HuH-7 (cell line): Measurements from ENCODE around the gene MPST.
"Not testable (repeated sequence)": the region's sequence is repeated elsewhere in the genome, so short reads cannot be mapped to it uniquely, and the experiment has no call there.

Experiments
- DNase-seq: peaks from one replicate; pipeline ENCODE4 v3.0.0; 2011; ENCODE audit warnings: low spot score

MPST gene

GRCh38 chr22:37019309-37020191 is at the start of gene MPST, which contains the start of gene TST:
MPST (plus strand) TSS chr22:37019742; CDS start chr22:37019837, 95 bp downstream.
TST (minus strand) TSS chr22:37019447; CDS start chr22:37018732, 715 bp downstream.
- peak; percentile 94 for DNase-seq

- no peak for DNase-seq
Measured at GRCh38 chr22:36971341-36972125, 48.0 kb upstream of the MPST start.

GRCh38 chr22:36976606-36977005 is 42.9 kb upstream of the MPST start:
- no peak for DNase-seq

GRCh38 chr22:36977401-36977861 is 42.1 kb upstream of the MPST start:
- peak; percentile 64 for DNase-seq

- peak; percentile 87 for DNase-seq
Measured at GRCh38 chr22:36977947-36978660, 41.4 kb upstream of the MPST start.

DNA sequence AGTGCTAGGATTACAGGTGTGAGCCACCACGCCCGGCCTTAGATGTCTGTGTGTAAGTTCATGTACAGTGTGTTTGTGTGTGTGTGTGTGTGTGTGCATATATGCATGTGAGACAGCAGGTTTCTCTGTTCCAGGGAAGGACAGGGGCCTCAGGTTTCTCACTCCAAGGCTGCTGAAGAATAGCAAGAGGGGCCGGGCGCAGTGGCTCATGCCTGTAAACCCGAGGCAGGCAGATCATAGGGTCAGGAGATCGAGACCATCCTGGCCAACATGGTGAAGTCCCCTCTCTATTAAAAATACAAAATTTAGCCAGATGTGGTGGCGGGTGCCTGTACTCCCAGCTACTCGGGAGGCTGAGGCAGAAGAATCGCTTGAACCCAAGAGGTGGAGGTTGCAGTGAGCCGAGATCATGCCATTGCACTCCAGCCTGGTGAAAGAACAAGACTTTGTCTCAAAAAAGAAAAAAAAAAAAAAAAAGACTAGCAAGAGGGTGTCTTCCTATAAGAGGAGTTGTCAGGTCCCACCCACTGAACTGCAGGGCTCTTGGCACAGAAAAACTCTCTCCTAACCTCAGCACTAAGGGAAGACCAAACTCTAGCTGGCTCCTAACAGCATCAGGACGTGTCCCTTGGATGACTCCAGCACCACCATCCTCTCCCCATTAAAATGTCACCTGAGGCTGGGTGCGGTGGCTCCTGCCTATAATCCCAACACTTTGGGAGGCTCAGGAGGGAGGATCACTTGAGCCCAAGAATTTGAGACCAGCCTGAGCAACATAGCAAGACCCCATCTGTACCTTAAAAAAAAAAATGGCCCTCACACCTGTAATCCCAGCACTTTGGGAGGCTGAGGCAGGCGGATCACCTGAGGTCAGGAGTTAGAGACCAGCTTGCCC is 40.3 kb upstream of the MPST start:
- no peak for DNase-seq

- DNase-seq, result no peak
Measured at GRCh38 chr22:36981247-36981775, 38.2 kb upstream of the MPST start.

- no peak for DNase-seq
Measured at GRCh38 chr22:36982136-36982535, 37.4 kb upstream of the MPST start.

DNA sequence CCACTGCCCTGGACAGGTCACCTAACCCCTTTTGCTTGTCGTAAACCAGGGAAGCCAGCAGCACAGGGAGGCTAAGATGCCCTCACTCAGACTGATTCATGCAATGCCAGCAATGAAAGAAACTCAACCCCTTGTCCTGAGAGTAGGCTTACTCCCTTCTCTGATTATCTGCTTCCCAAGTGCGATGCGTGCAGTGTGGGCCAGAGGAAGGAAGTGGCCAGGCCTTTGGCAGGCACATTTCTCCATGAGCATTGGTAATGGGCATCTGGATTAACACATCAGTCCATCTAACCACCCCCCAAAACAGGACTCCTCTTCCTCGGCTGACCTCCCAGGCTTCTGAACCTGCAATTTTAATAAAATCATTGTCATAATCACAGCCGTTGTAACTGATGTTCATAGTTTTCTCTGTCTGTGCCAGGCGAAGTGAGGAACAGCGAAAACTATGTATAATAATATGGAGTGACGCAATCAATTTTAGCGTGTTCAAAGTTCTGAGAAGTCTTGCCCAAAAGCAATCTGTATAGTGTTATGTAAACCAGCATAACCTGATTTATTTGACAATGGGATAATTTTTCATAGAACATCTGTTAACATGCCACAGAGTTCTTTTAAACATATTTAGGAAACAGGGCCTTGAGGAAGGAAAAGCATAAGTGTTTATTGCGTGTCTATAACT is 34.2 kb upstream of the MPST start:
- no peak for DNase-seq

GRCh38 chr22:36986242-36986821 is 33.2 kb upstream of the MPST start:
- no peak for DNase-seq

GRCh38 chr22:36988075-36988832 is 31.3 kb upstream of the MPST start:
- DNase-seq, result no peak

- DNase-seq, result not testable (repeated sequence)
Measured at GRCh38 chr22:36989012-36989411, 30.5 kb upstream of the MPST start.

GRCh38 chr22:36990457-36990856 is 29.1 kb upstream of the MPST start:
- DNase-seq, result no peak

- no peak for DNase-seq
Measured at GRCh38 chr22:36991206-36991605, 28.3 kb upstream of the MPST start.

DNA sequence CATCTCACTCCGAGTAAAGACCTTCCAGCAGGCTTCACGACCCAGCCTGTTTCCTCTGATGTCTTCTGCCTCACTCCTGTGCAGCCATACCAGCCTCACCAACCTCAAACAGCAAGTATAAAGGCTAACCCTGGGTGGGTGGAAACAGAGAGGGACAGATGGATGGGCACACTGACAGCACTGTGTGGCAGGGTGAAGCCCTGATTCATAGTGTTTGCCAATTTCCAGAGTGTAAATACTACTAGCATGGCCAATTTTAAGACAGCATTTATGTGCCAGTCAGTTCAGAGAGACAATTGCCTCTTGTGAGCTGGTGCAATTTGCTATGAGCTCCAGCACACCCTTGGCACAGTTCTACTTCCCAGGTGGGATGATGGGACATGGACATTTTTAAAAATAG is 21.8 kb upstream of the MPST start:
- no peak for DNase-seq

DNA sequence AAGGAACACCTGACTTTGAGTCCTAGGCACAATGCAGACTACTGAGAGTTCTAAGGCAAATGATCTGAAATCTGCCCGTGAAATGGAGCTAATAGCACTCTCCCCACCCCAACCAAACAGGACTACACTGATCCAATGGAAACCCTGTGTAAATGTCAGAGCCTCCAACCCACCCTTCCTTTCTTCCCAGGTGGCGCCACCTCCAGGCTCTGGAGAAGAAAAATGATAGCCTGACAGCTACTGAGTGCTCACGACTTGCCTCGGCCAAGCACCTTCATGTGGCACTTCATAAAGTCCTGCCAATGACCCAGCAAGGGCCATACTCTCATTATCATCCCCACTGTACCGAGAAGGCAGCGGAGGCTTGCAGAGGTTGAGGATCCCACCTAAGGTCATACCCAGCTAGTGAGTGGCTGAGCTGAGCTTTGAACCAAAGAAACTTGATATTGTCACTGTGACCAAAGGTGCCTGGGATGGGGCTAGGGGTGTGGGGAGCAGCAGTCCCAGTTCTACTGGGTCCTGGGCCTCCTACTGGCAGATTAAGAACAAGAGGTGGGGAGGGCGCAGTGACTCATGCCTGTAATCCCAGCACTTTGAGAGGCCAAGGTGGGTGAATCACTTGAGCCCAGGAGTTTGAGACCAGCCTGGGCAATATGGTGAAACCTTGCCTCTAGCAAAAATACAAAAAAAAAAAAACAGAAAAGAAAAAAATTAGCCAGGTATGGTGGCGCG is 20.8 kb upstream of the MPST start:
- no peak for DNase-seq

DNA sequence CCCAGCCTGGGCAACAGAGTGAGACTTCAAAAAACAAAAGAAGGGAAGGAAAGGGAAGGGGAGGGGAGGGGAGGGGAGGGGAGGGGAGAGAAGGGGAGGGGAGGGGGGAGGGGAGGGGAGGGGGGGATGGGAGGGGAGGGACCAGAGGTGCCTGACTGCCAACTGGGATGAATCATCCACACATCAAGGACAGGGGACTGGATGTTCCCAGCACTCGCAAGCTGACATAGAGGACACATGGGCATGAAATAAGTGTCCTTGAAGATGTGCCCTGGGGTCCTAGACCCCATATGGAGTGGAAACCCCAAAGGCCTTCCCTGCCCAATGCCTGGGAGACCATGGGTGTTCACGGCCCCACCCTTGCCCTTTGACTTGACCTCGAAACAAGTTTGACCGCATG is 20.1 kb upstream of the MPST start:
- no peak for DNase-seq
